Stimulated activated CD4-positive, alpha-beta T cell treated with anti-CD3 and anti-CD28 coated beads, Interleukin-4, amount 100 ng/mL, for 4 hours (primary cell): Measurements from ENCODE around the gene RPA1.

Experiments used
- DNase-seq, 2 experiments: peaks; one replicate each; pipeline ENCODE4 v3.0.0-alpha.2; 2020

RPA1 gene

DNA sequence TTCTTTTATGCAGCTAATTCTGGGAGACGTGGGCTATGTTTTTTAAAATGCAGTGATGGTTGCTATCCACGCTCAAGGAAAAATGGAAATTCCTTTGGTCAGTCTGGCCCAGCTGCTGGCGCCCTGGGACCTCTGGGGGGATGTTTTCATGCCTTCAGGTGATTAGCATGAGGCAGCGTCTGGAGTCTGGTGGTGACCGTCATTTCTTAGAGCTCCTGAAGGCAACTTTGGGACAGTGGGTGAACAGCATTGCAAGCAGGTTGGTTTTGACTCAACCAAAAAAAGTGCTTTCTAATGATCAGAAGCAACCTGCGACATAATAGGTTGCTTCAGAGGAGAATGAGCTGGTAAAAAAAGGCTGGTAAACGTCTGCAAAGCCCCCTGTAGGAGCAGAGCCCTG is 82.3 kb downstream of the RPA1 start:
- DNase-seq: no peak

DNA sequence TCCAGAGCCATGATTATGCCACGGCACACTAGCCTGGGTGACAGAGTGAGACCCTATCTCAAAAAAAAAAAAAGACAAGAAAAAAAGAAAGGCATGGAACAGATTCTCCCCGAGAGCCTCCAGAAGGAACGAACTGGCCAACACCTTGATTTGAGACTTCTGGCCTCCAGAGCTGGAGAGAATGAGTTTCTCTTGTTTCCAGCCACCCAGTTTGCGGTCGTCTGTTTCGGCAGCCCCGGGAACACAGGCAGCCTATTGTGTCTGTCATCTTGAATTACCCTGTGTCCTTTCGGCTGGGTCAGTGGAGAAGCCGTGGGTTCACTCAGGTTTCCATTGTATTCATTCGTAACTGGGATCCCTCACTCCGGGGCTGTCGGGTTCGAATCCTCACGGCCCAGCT is 83.9 kb downstream of the RPA1 start:
- DNase-seq: no peak

DNA sequence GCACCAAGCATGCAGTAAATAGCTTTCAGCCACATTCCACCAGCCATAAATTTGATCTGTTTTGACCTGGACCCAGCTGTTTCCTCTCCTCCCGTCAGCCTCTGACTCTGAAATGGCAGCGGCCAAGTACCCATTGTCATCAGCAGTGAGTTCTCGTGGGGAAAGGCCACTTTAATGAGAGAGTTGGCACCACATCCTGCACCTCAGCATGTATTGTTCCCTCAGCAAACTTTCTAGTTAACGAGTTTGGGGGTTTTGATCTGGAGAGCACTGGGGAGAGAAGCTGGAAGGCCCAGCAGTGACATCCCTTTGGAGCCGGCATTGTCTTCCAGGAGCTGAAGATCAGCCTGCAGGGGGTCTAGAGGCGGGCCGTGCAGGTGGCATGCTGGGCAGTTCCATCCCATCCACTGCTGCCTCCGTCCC is 84.9 kb downstream of the RPA1 start:
- DNase-seq: no peak

DNA sequence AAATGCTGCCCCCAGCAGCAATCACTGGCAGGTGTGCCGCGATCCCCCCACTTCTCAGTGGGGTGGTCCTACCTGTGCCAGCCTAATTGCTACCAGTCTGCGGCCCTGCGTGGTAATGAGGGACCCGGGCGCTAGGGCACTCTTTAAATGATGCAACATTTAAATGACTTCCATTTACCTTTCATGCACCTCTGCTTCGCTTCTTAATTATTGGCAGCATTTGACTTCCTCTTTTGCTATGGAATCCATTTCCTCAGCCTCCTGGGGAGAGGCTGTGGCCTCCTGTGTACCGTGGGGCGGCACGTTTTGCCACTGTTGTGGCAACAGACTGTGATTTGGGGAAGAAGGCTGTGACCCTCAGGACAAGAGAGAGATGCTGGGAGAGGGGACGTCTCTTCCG is 86.1 kb downstream of the RPA1 start:
- DNase-seq: no peak

DNA sequence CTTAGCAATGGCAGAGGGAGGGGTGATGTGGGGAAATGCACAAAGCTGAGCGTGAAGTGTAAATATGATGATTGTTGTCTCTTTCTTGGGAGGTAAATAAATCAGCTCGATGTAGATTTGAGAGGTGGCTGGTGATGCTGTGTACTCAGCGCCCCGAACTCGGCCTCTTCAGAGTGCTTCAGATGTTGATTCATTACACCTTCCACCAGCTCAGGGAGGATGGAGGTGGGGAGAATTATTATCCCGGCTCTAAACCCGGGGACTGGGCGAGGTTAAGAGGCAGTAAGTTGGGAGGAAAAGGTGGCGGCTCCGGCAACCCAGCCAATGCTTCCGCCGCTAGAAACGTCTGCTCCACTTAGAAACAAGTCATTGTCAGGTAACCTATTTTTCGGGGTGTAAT is 86.5 kb downstream of the RPA1 start:
- DNase-seq: no peak

DNA sequence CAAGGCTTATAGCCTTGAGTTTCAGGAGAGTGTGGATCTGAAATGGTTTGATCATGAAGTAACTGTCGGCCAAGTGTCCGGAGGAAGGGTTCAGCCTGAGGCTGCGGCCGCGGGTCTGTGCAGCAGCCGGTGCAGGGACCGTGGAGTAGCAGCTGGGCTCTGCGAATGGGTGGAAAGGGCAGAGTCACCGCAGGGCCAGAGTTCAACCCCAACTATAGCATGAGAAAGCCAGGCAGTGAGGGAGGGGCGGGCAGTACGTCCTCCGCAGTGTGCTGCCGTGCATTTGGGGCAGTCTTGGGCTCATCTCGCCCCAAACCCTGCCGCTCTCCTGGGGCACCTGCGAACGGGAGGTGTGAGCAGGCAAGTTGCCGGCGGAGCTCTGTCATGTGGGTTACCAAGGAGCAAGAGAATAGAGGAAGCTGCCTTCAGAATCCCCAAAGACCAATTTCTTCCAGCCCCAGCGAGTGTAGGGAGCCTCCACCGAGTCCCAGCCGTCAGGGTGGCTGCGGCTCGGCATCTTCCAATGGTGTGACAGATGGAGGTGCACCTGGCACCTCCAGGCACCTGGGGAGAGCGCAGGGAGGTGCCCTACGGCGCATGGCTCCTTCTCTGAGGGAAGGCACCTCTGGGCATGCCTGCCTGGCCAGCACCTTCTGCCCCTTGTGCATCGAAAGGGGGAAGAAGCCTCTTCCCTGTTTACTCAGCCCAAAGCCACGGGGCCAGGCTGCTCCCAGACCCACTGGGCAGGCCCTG is 87.3 kb downstream of the RPA1 start:
- no peak for DNase-seq

DNA sequence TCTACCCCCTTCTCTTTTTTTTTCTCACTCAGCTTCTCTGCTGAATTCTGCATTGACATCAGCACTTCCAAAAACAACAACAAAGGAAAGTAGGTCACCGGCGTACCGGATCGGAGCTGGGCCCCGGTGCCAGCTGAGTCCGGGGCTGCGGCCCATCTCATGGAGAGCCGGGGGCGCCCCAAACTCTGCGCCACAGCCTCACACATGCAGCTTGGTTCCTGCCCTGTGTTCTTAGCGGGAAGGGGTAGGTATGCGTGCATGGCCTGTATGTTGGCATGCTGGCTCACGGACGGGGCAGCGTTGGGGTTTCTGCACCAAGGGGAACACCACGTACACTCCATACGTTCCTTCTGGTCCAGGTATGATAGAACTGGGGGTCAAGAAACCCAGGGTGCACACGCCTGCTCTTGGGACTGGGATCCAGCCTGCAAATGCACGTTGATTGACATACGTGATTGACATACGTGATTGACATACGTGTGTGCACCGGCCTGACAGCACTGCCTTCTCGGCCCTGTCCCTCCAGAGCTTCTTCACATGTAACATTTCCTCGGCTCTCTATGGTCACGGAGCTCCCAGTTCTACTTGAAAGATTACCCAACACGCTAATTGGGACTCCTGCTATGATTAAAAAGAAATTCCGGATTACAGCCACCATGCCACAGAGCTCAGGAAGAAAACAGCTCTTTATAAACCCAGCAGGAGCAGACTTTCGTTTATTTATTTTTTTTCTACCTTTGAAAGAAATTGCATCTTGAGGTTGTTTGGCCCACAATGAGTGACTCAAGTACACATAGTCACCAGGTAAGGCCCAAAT is 88.7 kb downstream of the RPA1 start:
- no peak for DNase-seq

DNA sequence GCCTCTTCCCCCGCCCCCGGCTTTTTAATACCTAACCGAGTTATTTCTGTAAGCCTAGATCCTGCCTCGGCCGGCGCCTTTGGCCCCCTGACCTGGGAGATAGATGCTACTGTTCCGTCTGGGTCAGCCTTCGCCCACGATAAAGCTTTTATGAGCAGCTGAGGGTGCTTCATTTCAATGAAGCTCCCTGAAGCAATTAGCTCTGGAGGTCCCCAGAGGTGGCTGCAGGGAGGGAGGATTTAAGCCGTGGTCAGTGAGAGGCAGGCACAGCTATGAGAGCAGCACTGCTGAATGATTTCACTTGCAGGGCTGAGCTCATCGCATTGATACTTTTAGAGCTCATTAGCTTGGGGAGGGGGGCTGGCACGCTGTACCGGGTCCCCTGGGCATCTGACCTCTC is 89.4 kb downstream of the RPA1 start:
- DNase-seq: no peak

DNA sequence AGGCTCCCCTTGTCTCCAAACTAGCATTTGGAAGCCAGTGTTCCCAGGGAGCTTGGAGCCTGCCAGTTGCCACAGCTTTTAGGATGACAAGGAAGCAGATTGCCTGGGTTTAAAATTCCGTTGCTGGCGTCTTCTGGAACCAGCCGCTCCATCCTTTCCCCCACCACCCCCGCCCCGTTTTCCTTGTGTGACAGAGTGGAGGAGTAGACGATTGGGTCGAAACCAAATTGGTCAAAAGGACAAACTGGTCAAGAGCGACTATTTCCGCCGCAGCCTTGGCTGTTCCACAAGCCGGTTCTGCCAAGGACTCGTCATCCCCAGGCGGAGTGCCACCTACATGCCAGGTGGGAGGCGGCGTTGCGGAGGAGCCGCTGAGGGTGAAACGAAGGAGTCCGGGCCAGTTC is 91.1 kb downstream of the RPA1 start:
- no peak for DNase-seq

DNA sequence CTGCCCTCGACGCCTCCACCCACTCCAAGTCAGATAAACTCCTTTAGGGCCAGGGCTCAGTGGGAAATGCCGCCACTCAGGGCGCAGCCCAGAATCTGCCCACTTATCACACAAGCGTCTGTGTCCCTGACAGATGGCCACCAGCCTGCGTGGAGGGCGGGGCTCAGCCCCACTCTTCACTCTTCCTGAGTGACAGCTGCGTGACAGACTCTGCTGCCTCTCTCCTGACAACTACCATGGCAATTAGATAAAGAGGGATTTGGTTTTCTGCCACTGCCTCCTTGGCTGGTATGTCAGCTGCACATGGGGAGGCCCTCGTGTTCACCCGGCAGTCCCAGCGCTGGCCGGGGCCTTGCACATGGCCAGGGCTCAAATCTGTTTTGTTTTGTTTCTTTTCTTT is 99.2 kb downstream of the RPA1 start:
- no peak for DNase-seq

DNA sequence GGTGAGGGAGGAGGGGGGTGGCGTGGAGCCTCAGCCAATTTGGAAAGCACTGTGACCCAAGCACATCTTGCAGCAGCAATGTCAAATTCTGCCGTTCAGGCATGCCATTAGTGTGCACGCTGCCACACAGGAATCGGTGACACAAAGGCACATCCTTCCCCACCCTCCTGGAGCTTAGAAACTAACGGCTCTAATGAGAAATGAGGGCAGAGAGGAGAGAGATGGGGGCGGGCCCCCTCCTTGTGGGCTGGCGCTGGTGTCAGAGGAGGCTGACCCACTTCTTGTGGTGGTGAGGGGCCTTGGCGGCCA is 100.5 kb downstream of the RPA1 start:
- DNase-seq: no peak

DNA sequence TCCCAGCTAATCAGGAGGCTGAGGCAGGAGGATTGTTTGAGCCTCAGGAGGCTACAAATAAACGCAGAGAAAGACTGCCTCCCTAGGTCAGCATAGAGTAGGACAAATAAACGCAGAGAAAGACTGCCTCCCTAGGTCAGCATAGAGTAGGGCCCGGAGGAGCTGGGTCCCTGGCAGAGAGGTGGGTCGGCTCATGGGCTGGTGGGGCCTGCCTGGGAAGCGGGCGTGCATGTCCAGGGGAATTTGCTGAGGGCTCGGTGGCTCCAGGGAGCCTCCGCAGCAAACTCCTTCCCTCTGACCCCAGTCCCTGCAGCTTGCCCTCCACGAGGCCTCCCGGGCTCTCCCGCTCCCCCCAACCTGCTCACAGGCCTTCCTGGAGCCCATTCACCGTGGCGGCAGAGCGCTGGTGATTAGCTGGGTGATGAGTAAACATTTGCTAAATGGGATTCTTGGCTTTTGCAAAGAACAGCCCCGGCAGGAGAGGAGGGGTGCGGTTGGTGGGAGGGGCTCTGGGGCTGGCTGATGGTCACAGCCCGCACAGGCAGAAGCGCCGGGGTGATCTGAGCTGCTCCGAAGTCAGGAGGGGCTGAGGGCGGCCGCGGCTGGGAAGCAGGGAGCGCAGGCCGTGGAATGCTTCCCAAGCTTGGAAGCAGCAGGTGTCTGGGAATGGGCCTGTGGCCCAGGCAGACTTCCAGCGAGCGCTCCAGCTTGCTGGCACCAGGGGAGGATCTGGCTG is 102.2 kb downstream of the RPA1 start:
- no peak for DNase-seq

DNA sequence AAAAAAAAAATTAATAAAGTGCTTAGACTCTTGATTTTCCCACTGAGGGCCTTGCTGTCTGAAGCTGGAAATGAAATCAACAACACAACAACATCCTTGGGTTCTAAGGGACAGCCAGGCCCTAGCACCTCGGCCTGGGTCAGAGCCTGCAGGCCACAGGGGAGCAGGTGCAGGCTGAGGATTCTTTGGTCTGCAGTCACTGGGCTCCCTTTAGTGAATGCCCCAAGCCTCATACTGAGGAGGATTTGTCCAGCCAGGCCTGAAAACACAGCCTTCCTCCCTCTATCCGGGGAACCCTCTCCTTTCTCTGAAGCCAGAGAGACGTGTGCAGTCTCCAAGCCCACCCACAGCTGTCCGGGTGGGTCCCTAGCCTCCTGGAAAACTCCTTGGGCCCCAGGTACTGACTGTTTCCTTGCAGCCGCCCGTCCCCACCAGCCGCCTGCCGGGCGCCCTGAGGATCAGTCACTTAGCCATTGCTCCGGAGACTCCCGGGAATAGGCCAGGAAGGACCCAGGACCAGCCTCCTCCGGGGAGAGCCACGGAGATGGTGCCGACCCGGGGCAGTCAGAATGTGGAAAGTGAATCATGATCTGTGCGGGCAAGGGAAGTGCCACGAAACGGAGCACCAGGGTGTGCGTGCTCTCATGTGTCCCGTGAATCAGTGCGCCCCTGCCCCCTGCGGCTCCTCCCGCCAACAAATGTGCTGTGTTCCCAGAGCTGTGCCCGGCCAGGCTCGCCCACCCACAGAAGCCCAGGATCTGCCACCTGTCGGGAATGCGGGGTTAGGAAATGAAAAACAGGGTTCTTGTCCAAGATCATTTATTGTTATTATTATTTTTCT is 104.3 kb downstream of the RPA1 start:
- no peak for DNase-seq

DNA sequence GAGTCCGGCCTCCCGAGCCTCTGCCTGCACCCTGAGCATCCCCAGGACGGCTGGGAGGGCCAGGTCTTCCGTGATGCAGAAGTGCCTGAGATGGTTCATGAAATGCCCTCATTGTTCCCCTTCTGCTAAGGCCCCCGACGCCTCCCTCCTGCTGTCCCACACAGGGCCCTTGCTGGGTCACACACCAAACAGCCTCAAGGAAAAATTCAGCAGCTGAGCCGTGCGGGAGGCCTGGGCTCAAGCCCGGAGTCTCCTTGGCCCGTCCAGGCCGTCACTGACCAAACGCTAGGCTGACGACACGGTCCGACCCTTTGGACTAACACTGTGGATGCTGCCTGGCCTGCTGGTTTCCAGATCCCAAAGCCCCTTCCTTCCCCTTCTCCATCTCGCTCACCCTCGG is 105.1 kb downstream of the RPA1 start:
- no peak for DNase-seq

DNA sequence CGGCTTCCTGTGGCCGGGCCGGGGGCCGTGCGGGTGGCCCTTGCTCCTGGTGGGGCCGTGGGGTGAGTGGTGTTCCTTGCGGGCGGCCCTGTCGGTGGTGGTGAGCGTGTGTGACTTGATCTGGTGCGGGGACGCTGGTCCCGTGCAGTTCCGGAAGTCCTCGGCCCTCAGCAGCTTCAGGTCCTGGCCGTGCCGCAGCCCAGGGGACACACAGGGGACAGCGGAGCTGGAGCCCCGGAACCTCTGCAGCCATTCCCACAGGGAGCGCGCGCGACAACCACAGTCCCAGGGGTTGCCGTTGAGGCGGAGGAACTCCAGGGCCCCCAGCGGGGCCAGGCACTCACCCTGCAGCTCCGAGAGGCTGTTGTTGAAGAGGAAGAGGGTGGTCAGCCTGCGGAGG is 107.0 kb downstream of the RPA1 start:
- DNase-seq: no peak

DNA sequence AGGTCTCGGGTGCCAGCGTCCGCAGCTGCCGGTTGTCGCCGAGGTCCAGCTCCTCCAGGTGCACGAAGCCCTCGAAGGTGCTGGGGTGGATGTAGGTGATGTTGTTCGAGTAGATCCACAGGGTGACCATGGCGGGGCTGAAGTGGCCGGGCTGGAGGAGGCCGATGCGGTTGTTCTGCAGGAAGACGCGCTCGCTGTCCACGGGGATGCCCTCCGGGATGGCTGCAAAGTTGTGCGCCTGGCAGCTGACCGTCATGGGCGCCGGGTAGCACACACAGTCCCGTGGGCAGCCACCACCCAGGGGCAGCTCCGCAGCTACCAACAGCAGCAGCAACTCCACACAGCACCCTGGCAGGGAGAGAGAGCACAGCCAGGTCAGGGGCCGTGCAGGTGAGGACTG is 107.7 kb downstream of the RPA1 start:
- DNase-seq: no peak

DNA sequence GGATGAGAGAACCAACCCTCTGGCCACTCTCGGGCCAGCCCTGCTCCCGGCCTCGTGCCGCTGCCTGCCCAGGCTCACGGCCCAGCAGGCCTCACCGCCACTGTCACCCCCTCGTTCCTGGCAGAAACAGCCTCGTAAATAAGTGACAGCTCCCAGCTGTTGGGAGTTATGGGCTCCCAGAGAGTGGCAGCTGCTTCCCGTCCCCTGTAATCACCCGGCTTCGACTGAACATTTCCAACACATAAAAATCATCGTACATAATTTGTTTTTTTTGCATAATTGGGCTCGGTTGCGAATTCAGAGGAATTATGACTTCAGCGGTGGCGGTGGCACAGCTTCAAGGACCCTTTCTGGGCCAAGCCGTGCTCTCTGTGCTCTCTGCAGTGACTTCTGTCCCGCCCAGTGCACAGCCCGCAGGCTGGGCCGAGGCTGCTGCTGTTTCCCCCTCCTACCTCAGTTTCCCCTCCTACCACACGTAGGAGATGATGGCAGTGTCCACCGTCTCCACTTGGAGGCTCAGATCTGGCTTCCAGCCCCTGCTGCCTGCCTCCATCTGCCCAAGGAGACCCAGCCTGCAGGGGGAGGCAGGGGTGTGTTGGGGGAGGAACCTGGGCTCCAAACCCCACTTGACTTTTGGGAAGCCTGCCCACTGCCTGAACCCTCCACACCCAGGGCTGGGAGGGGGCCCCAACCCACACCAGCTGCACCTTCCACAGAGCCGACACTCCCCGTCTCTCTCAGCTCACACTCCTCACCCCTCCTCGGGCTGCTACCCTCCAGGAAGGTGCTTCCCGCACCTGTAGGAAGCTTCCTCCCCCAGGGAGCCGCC is 110.4 kb downstream of the RPA1 start:
- no peak for DNase-seq

DNA sequence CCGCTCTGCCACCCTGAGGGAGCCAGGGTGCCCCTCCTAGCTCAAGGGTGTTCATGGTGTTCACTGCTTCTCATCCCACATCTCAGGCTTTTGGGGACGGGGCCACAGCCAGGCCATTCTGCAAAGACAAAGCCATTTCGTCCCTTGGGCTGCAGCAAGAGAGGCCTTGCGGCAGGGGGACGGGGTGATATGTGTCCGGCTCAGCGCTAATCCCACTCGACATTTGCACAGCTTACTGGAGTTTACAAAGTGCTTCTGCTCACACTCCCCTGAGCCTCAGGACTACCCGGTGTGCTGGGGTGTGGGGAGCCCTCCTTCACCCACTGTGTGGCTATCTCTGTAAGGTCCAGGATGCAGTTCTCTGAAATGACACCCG is 111.0 kb downstream of the RPA1 start:
- DNase-seq: no peak

DNA sequence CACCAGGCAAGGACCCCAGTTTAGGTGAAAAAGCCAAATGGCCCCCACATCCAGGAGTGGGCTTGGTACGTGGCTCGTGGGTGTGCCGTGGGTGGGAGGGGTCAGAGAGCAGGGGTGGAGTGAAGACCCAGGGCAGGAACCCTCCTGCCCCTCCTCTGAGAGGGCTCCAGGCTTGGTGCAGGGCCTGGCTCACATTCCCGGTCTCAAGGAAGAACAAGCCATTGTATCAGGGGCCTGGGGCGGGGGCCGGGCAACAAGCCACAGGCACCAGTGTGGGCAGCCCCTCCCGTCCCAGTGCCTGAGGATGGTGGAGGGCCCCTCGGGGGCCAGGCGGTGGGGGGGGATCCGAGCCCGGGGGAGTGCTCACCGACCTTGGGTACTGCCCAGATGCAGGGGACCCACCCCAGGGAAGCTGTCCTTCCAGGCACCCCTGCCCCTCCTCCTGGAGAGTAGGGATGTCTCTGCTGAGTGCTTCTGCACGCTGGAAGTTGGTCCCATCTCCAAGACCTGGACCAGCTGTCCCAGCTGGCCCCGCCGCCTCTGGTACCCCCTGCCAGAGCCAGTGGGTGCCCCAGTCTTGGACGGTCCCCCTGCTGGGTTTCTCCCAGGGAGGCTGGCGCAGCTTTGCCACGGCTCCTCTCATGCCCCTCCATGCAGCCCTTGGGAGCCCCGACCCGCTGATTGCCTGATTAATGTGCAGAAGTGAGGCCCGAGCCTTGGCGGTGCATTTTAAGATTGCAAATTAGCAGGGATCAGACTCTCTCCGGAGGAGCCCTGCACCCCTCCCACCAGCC is 111.7 kb downstream of the RPA1 start:
- DNase-seq: no peak

DNA sequence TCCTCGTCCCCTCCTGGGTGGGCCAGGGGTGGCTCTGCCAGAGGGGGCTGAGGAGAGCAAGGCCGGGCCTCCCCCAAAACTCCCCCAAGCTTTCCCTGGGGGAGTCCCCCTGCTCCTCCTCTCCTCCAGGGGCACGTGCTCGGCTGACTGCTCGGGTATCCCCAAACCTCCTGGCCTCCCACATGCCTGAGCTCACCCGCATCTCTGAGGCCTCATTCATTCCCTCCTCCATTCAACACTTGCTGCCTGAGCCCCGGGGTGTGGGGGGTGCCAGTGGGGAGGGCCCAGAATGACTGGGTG is 112.2 kb downstream of the RPA1 start:
- DNase-seq: no peak

DNA sequence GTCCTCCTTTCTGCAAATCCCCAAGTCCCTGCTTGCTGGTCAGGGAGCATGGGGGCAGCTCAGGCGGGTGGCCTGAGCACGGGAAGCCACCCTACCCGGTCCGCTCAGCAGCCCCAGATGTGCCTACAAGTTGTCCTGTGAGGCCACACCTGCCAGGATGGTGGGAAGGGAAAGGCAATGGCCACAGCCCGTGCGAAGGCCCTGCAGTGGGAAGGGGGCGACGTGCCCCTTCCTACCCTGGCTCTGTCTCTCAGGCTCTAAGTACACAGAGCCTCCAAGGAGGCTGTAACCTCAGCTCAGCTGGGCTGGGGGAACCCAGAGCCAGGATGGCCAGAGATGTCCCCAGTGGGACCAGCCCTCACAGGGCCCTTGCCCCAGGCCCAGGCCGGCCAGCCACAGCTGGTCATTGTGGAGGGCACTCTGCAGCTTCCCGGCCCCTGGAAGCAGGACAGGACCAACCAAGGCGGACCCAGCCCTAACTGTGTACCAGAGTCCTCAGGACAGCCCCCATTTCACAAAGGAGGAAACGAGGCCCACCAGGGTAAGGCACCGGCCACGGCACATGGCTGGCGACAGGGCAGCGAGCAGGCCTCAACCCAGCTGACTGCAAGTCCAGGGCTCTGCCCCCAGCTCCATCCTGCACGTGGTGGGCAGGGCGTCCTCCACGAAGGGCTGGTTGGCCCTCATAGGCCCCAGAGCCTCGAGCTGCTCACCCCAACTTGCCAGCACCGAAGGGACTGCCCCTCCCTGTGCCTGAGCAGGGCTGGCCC is 113.0 kb downstream of the RPA1 start:
- DNase-seq: no peak
